Kasumi-1 (cell line): Measurements from ENCODE around the gene C2CD5.
"Not testable (repeated sequence)": the region's sequence is repeated elsewhere in the genome, so short reads cannot be mapped to it uniquely, and the experiment has no call there.

Experiments
- DNase-seq, 2 experiments: peaks; one replicate each; lab custom pipeline; 2025; lab: John Stamatoyannopoulos, UW

The C2CD5 gene

DNA sequence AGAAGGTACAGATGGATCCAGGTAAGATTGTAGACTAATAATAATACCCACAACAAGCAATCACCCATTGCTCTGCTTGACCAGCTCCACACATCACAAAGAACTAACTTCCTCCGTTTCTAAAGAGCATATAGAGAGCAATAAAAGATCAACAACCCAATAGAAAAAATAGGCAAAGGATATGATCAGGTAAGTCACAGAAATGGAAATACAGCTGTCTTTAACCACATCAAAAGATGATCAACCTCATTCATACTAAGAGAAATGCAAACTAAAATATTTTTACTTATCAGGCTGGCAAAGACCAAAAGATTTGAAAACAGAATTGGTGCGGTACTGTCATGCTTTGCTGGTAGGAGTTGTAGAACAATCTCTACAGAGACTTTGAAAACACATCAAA, 8.9 kb downstream of the C2CD5 start:
- DNase-seq, result no peak

DNA sequence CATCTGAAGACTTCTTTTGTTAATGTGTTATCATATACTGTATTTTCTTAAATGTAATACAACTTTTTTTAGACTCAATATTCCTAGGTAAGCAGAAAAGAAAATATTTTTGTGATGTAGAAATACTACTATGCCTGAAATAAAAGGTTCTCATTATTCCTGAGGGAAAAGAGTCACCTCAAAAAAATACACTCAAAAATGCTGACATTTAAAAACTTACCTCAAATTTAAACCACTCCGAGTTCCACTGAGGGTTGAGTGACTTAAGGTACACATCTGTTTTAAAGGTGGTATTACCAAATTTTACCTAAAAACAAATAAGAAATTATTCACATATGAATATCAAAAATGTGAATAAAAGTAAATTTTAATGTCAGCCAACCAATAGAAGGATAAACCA, 9.3 kb downstream of the C2CD5 start:
- DNase-seq, result no peak

DNA sequence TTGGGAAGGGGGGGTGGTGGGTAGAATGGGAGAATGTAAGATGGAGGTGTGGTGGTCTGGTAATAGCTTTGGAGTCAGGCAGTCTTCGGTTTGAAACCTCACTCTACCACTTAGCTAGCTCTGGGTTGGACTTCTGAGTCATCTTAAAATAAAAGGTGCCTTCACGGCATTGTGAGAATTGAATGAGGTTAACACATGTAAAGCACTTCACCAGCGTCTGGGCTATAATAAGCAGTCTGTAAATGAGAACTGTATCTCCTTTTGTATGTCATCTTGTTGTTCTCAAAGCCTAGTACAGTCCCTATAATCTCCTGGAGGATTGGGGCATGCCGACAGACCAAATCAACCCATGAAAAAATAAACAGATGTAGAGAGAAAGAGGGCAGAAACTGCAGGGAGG, 11.2 kb downstream of the C2CD5 start:
- no peak for DNase-seq

DNA sequence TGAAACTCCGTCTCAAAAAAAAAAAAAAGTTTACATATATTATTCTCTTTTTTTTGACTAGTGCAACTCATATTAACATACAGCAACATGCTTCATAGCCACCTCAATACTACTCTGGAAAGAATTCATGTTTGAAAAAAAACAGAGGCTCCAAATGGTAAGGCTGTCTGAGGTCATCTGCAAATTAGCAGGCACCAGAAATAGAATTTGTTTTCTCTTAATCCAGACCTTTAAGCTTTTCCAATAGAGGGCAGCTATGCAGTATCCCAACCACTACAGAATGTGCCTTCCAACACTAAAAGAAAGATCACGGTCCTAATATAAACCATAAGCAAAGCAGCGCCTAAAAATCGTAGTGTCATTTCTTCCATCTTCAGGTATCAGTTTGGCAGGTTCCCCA, 12.0 kb downstream of the C2CD5 start:
- no peak for DNase-seq

DNA sequence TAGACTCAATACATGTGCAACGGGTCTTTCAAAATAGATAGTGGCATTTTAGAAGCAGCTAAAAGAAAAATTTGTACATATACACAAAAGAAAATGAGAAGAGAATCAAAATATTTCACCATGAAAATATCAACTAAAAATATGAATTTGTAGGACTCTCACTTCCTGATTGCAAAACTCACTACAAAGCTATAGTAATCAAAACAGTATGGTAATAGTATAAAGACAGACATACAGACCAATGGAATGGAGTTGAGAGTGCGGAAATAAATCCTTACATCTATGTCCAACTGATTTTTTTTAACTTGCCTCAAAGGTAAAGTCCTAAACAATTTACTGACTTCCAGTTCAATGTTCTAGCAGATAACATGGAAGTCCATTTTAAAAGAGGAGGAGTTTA, 13.1 kb downstream of the C2CD5 start:
- no peak for DNase-seq

DNA sequence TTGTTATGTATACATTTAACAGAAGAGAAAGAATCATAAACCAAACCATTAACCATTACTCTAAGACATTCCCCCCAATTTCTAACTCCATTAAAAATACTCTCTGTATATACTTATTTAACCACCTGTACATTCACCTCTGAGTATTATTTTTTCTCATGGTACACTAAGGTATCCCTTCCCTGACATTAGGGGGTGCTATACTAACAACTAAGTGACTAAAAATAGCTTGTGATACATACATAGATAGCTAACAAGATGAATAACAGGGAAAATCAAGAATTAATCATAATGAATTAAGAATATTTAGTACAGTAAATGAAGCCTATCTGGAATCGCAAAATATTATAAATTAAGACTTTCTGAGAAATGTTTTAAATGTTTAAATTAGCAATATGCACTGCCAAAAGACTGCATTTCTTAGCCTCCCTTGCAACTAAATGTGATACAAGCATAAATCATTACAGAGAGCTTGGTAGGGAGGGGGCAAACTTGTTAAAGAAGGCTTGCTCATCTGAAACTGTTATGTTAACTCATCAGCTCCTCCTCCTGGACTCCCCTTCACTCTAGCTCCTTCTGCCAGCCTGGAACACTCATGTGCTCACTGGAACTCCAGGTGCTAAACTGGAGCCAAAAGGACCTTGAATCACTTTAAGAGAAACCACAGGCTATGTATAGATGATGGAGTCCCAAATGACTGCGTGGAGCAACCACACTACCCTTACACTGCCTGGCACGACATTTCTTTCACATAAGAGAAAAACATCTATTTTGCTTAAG, 14.9 kb downstream of the C2CD5 start:
- peak; percentile 48 to 65 for DNase-seq

DNA sequence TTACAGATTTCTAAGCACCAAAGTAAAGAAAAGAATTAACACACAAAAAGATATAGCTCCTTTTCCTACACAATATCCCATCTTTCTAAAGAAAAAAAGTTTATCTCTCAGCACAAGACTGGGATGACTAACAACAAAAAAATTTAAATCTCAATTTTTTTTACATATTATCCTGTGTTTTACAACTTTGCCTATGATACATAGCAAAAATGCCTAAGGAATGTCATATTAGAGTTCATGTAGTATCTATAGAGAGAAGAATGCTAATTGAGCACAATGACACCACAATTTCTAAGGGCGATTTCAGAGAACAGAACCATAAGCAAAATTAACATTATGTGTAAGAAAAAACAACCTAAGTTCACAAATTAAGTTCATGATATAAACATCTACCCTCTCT, 16.3 kb downstream of the C2CD5 start:
- no peak for DNase-seq

DNA sequence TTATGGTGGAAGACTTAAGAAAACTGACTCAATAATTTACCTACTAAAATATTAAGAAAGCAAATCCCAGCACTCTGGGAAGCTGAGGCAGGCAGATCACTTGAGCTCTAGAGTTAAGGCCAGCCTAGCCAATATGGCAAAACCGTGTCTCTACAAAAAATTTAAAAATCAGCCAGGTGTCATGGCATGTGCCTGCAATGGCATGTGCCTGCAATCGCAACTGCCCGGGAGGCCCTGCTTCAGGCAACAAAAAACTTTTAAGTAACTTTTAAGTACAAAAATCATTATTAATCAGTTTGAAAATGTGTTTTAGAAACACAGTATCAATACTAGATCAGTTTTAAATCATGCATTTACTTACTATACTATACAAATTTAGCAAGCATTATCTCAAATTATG, 17.5 kb downstream of the C2CD5 start:
- DNase-seq, result no peak

DNA sequence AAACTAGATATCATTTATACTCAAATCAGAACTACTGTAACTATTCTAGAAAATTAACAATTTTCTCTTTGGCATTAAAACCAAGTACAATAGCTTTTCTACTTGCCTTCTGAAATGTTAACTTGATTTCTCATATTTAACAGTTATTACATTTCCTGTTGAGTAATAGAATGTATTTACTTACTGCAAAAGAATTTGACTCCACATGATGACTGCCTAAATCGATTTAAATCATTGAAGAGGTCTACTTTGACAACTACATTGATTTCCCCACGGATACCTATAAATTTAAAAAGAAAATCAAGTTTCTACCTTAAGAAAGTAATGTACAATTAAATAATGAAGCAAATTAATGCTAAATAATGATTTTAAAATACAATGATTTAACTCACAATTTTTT, 18.9 kb downstream of the C2CD5 start:
- DNase-seq, result no peak

DNA sequence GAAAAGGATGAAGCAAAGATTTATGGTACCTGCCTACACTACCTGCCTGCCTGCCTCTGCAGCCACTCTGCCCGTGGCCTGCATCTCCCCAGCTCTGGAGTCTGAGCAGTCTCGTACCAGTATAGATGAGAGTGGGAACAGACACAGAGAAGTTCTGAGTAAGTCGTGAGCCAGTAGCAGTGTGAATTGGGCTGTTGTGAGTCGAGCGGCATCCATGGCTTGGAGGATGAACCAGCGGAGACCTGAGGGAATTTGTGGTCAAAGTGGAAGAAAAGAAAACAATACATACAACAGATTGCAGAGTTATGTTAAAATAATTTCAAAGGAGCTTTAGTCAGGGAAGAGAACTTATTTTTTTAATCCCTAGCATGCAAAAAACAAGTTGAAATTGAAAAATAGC, 25.3 kb downstream of the C2CD5 start:
- no peak for DNase-seq

DNA sequence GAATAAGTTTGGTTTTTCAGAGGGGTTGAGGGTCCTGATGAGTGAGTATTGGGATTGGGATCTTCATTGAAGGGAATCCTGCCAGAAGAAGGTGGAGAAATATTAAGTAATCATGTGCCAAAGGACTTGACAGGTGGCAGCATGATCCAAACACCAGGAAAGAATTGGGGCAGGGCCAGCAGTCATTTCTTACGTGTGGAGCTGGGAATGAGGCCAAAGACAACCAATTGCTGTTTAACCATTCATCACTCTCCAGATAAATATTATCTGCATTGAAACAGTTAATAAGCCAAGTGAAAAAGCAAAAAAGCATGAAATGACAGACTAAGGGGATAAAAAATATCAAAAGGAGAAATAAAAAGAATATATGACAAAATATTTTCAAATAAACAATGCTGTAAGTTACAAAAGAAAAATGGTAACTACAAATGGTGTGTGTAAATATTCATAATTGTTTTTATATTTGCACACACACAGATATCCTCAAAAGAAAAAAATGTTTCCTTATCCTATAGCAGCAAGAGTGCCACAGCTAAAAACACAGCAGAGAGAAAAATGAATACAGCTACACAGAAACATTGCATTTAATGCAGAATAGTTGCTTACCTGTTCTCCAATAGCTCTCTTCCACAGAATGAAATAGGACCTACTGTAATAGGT, 26.2 kb downstream of the C2CD5 start:
- DNase-seq, result no peak

DNA sequence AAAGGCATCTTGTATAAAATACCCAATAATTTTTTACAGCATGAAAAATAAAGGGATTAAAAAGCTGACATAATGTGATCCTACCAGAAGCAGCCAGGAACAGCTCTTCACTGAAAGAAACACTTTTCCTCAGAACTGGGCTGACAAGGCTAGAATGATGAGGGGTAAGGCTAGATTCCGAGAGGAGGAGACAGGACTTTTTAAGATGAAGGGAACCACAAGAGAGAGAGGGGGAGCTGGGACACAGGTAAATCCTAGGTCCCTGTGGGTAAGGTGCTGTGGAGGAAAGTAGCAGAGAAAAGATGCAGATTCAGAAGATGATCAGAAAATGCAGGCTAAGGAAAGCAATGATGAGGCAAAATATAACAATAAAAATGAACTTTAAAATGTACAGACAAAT, 29.5 kb downstream of the C2CD5 start:
- no peak for DNase-seq

DNA sequence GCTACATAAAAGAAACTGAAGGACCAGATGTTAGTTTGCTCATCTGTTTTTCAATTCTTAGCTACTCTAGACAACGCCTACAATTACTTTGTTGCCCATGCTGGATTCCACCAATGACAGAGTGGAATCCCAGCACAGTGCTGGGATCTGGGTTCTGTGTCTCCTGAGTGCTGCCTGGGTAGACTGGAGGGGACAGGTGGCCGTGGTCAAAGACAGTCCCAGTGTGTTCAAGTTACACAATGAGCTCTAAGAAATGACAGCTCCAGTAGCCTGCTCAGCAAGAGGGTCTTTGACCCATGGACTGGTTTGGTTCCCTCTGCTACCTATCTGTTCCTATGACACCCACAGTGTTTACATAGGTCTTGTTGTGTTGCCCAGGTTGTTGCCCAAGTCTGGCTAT, 38.5 kb downstream of the C2CD5 start:
- no peak for DNase-seq

DNA sequence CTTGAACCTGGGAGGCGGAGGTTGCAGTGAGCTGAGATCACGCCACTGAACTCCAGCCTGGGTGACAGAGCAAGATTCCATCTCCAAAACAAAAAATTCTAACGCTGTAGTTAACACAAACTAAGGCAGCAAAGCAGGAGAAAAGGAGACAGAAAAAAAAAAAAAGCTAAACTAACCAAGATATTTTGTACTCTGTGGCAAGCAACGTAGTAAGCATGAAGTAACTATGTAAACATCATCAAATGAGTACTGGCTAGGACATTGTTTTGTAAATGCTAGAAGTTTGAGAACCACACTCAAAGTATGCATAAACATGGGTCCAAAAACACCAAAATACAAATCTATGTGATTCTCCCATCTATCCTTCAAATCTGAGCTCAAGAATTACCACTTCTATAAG, 44.2 kb downstream of the C2CD5 start:
- DNase-seq, result no peak

DNA sequence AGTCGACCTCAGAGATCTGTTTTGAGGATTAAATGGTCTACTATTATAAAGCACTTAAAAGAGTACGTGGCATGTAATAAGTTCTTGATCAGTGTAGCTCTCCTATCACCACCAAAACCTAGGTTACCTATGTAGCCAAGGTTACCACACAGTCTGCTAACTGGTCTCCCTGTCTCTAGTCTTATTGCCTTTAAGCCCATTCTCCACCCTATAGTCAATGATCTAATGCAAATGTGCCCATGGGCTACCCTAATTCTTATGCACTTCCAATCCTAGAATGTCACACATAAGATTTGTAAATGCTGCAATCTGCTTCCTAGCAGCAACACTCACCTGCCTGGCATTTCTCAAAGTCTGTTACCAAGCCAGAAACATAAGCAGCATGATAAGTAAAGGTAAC, 44.9 kb downstream of the C2CD5 start:
- no peak for DNase-seq

DNA sequence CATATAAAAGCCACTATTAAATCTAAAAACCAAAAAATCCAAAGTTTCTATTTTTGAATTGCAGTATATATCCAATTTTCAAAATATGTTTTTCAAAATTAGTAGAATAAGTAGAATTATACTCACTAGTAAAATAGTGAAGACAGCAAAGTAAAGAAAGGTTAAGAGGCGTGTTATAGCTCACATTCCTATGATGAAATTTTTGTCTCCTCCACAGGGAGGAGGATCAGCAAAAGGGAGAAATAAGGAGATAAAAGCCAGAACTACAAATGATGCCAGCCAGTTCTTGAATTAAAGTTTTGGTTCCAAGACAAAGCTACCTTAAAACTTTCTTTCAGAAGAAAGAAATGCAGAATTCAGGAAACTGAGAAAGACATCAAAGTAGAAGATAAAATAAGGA, 50.0 kb downstream of the C2CD5 start:
- DNase-seq, result no peak

DNA sequence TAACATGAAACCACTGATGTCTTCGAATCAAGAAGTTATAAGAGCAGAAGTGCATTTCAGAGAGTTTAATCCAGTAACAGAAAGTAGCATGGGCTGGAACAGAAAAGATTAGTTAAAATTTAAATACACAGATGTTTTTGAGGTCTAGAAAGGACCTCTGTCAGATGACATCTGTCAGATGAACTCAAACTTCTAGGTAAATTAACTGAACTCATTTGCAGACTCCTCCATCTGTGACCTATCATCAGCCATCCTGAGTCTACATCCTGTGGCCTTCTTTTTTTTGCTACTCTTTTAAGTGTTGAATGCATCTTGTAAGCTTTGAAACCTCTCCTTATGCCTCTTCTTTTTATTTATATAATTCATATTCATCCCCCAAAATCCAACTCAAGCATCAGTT, 53.3 kb downstream of the C2CD5 start:
- DNase-seq, result no peak

DNA sequence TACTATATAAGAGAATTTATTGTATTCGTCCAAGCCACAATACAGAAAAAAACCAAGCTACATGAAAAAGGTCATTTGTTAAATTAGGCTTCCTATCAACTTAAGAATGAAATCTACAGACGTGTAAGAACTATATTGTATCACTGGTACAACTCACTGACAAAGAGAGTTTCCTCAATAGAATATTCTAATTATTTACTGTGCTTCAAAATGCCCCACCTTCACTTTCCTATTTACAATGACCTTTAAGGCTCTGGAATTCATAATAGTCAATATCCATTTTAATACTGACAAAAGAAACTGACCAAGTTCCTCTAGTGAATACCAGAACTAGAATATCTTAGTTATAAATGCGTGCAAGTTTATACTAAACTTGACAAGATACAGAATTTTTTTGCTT, 55.9 kb downstream of the C2CD5 start:
- no peak for DNase-seq

DNA sequence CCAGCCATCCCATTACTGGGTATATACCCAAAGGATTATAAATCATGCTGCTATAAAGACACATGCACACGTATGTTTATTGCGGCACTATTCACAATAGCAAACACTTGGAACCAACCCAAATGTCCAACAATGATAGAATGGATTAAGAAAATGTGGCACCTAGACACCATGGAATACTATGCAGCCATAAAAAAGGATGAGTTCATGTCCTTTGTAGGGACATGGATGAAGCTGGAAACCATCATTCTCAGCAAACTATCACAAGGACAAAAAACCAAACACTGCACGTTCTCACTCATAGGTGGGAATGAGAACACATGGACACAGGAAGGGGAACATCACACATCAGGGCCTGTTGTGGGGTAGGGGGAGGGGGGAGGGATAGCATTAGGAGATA, 56.7 kb downstream of the C2CD5 start:
- DNase-seq, result not testable (repeated sequence)

DNA sequence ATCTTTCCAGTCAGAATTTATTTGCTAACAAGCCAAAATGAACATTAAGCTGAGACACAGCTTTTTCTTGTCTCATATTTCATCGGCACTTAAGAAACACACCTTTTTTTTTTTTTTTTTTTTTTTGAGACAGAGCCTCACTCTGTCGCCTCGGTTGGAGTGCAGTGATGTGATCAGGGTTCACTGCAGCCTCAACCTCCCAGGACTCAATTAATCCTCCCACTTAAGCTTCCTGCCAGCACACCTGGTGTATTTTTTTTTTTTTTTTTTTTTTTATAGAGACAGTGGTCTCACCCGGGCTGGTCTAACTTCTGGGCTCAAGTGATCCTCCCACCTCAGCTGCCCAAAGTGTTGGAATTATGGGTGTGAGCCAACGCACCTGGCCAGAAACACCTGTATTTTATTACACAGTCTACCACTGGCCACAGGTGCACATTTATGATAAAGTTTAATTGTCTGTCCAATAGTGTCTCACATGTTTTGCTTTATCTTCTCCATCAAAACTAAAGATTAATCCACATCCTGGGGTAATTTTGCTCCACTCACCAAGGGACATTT, 62.7 kb downstream of the C2CD5 start:
- DNase-seq, result no peak

DNA sequence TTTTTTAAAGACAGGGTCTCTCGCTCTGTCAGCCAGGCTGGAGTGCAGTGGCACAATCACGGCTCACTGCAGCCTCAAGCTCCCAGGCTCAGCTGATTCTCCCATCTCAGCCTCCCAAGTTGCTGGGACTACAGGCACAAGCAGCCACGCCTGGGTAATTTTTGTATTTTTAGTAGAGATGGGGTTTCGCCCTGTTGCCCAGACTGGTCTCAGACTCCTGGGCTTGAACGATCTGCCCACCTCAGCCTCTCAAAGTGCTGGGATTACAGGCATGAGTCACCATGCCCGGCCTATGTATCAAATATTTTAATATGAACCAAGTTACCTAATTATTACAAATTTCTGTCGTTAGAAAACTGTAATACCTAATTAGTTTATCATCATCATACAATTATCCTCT, 63.5 kb downstream of the C2CD5 start:
- DNase-seq, result not testable (repeated sequence)

DNA sequence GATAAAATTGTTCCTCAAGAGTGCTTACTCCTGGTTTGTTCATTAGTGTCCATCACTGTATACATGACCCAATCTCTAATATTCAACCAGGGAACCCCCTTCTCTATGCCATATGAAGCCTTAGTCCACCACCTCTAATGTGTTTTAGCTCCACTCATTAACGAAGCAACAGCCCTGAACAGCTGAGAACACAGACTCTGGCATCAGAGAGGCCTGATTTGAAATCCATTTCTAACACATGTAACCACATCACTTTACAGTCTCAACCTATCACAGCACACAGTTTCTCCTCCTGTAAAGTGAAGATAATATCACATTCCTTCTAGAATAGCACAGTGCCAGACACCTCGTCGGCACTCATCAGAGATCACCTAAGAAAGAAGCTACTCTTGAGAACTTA, 64.3 kb downstream of the C2CD5 start:
- DNase-seq, result no peak

DNA sequence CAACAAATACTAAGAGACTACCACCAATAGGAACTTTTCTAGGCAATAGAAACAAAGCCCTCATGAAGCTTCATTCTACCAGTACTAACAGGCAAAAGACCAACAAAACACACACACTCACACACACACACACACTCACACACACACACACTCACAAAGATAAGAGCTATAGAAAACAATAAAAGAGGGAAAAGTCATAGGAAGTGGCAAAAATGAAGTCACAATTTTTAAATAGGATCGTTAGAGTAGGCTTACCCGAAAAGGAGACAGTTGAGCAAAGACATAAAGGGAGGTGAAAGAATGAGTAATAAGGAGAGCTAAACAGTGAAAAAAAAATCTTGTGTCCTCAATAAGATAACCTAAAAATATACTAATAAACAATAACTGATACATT, 66.5 kb downstream of the C2CD5 start:
- DNase-seq, result no peak
